RPMI7951 (cell line): ENCODE results near the gene SLC25A39. TPM values are rescaled to one million over a fixed set of nuclear protein-coding genes. Genes with fewer than 3 reads are reported as not detected.
A peak's percentile ranks its signal among the peaks of the same experiment; 100 is the strongest.
"Not testable (repeated sequence)": the region's sequence is repeated elsewhere in the genome, so short reads cannot be mapped to it uniquely, and the experiment has no call there.

Experiments
- DNase-seq: peaks from one replicate; pipeline ENCODE4 v3.0.0-alpha.2; 2012; ENCODE audit warnings: low read depth
- total RNA-seq: library from RNA; depleted of rRNA; stranded (reverse); fragments of >200 nt; shearing (Covaris generic); gene quantifications from 2 replicates; pipeline ENCODE4 v1.2.3, GENCODE V29; 2014

The SLC25A39 gene
- total RNA-seq, 1 experiment from 2014 or later = 87.4 TPM

DNA sequence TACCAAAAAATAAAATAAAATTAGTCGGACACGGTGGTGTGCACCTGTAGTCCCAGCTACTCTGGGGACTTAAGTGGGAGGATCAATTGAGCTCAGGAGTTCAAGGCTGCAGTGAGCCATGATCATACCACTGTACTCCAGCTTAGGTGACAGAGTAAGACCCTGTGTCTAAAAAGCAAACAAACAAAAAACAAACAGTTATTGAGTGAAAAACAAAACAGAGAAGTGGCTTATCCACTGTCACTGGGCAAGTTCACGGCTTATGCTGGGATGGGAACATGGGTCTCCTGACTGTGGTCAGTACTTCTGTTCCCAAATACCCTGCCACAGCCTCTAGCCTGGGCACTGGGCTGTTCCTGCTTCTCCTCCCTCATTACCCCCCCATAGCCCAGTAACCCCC lies 10.9 kb upstream of the SLC25A39 start:
- DNase-seq = no peak

- no peak for DNase-seq
Measured at GRCh38 chr17:44334727-44335126, 10.1 kb upstream of the SLC25A39 start.

DNA sequence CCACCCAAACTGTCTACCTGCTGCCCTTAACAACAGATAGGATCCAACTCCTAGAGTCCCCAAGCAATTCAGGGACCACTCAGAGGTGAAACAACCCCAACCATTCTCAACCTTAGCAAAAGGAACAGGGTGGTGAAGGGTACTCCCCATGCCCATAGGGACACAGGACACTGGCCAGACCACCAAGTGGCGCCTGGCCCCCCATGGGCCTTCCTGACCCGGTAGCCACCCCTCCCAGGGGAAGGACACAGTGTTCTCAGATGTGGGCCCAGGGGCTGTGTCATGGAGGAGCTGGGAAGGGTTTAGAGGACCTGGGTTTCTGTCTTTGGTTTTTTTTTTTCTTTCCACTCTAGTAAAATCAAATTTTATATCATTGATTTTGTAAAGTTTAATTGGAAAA lies 9.7 kb upstream of the SLC25A39 start:
- no peak for DNase-seq

DNA sequence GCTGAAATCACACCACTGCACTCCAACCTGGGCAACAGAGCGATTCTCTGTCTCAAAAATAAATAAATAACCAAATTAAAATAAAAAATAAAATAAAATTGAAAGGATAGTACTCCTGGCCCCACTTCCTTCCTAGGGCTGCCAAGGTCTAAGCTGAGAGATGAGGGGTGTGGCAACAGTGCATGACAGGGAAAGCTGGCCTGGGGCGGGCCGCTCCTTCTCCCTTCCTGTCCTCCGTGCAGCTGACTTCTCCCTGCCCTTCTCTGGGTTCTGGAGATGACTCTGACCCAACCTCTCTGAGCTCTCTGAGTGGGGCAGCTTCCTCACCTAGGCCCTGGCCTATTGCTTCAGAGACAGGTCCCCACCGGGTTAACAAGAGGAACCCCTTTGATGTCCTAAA lies 8.7 kb upstream of the SLC25A39 start:
- DNase-seq = no peak

GRCh38 chr17:44331249-44331760 lies 6.7 kb upstream of the SLC25A39 start:
- peak; percentile 62 for DNase-seq

- DNase-seq = not testable (repeated sequence)
Measured at GRCh38 chr17:44330263-44330662, 5.6 kb upstream of the SLC25A39 start.

GRCh38 chr17:44329516-44329915 lies 4.9 kb upstream of the SLC25A39 start:
- not testable (repeated sequence) for DNase-seq

DNA sequence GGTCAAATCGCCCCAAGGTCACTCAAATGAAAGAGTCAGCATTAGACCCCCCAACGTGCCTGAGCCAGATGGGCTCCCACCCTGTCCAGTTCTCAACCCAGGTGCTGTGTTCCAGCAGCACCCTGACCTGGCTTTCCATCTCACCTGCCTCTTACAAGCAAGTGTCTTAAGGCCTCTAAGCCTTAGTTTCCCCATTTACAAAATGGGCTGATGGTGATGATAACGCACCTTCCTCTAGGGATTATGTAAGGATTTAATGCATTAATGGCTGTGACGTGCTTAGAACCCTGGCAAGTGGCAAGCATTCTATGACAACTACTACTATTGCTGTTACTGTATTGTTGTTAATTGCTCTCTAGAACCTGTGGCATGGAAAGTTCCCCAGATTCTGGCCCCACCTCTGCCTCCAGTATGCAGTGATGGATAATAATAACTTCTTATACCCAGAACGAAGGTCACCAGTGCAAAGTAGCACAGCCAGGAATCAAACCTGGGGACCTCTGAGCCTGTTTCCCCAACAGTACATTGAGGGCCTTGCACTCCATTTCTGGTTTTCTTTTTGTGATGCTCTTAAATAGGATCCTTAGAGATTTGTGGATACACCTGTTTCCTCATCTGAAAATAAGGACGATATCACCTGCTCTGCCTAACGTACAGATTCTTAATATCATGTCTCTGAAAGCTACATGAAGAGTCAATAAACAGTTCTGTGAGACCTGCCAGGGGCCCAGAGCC lies 3.3 kb upstream of the SLC25A39 start:
- DNase-seq = no peak

DNA sequence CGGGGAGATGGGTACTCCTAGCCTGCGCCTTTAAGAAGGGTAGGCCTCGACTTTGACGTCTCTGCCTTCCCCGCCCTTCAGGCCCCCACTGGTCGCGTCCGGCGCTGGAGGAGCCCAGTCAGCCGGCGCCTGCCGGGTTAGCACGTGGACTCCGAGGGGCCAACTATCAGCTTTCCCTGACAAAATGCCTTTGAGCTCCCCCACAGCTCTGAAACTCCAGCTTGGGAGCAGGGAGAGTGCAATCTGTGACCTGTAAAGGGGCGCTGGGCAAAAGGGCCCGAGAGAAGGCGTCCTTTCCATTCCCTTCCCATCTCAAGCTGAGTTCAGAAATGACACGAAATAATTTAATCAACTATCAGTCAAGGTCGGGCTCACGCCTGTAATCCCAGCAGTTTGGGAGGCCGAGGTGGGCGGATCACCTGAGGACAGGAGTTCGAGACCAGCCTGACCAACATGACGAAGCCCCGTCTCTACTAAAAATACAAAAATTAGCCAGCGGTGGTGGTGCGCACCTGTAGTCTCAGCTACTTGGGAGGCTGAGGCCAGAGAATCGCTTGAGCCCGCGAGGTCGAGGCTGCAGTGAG lies 2.3 kb upstream of the SLC25A39 start:
- peak; percentile 96 for DNase-seq

GRCh38 chr17:44324092-44324570 lies 492 bp downstream of the SLC25A39 start:
- DNase-seq = no peak

DNA sequence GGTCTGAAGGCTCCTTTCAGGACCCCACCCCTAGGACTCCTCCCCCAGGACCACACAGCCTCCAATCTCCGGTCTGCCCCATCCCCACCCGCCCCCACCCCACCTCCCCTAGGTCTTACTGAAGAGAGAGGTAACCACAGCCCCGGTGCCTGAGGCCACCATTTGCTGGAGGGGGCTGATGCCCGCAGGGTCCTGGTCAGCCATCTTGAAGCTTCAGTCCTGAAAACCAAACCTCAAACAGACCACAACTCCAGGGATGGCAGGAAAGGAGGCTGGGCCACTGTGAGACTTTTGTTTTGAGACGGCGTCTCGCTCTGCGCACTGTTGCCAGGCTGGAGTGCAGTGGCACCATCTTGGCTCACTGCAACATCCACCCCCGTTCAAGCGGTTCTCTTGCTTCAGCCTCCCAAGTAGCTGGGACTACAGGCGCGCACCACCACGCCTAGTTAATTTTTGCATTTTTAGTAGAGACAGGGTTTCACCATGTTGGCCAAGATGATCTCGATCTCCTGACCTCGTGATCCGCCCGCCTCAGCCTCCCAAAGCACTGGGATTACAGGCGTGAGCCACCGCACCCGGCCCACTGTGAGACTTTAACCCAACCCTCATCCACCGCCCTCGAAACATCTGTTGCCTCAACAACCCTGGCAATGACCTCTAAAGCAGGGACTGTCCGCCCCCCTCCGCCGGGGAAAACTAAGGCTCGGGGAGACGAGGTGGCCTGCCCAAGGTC lies 1.1 kb downstream of the SLC25A39 start:
- no peak for DNase-seq

- DNase-seq = no peak
Measured at GRCh38 chr17:44322236-44322895, 2.3 kb downstream of the SLC25A39 start.

- DNase-seq = no peak
Measured at GRCh38 chr17:44321246-44322120, 3.1 kb downstream of the SLC25A39 start.

- DNase-seq = no peak
Measured at GRCh38 chr17:44320066-44320465, 4.6 kb downstream of the SLC25A39 start.

- DNase-seq = no peak
Measured at GRCh38 chr17:44318077-44318892, 6.3 kb downstream of the SLC25A39 start.

DNA sequence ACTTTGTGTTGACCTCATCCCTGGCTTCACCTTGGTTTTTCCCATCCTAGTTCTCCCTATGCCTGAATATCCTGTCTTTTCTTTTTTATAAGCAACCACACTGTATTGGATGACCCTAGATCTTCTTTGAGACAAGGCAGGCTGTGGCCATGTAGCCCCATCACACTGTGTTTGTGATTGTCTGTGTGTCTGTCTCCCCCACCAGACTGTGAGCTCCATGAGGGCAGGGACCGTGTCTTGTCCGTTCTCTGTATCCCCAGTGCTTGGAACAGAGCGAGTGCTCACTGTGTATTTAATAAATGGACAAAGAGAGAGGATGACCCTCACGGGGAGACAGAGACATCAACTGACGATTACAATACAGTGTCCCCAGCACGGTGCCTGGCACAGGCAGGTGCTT lies 7.1 kb downstream of the SLC25A39 start:
- DNase-seq = no peak

DNA sequence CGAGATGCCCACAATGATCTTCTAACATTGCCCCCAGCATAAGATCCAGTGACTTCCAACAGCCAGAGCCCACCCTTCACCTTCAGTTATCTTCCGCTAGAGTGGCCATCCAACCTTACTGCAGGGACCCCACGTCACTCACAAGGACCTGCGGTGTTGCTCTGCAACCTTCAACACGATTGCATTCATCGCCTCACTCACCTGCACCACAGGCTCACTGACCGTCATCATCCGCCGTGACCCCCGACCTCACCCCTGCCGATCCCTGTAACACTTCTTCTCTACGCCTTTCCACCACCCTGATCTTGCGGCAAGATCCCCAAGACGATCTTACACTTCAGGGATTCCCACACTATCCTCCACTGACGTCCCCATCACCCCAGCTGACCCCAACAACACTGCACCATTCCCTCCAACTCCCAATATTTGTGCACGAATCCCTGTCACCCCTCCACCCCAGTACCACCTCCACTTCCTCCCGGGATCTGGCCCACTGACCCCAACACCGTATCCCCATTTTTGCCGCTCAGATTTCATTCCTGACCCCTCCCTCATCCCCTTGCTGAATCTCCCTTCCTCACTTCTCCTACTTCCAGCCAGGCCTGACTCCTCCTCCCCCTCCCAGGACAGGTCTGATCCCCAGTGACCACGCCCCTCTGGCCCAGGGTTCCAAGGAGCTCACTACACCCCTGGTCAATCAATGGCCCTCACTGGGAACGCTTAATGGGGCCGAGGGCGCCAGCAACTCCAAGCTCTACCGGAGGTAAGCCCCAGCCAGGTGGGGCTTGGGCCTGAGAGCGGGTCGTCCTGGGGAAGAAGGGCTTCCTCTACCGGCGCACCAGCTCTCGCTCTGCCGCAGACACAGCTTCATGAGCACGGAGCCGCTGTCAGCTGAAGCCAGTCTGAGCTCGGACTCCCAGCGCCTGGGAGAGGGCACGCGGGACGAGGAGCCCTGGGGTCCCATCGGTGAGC lies 8.6 kb downstream of the SLC25A39 start:
- no peak for DNase-seq

- no peak for DNase-seq
Measured at GRCh38 chr17:44314869-44315661, 9.6 kb downstream of the SLC25A39 start.
